Mesenchymal stem cell (in vitro differentiated cells and primary cell): ENCODE data around the gene MMS19.
A peak's percentile ranks its signal among the peaks of the same experiment; 100 is the strongest.
"Not testable (repeated sequence)": the region's sequence is repeated elsewhere in the genome, so short reads cannot be mapped to it uniquely, and the experiment has no call there.

Source experiments
- DNase-seq: peaks from one replicate; pipeline ENCODE4 v3.0.0-alpha.2; 2013
- H2AFZ ChIP-seq: one replicate; pipeline ENCODE4 v1.6.1; 2013; ENCODE audit warnings: low read depth, mild to moderate bottlenecking, control low read depth, inconsistent platforms, low read length, moderate library complexity
- H2AK5ac ChIP-seq: 2 replicates; pipeline ENCODE4 v1.6.1; 2013; ENCODE audit warnings: low read length, moderate library complexity, mild to moderate bottlenecking, inconsistent platforms; ENCODE audit not compliant: severe bottlenecking
- H2BK120ac ChIP-seq: one replicate; pipeline ENCODE4 v1.6.1; 2013; ENCODE audit warnings: low read depth, mild to moderate bottlenecking, inconsistent platforms, low read length, moderate library complexity
- H2BK12ac ChIP-seq, 2 experiments: one replicate each; pipeline ENCODE4 v1.6.1; 2013; ENCODE audit warnings: inconsistent platforms in 2 of 2, low read length in 2 of 2, mild to moderate bottlenecking in 2 of 2, moderate library complexity in 2 of 2, control low read depth in 1 of 2
- H2BK15ac ChIP-seq: one replicate; pipeline ENCODE4 v1.6.1; 2013; ENCODE audit warnings: mild to moderate bottlenecking, low read depth, inconsistent platforms; ENCODE audit not compliant: poor library complexity, severe bottlenecking
- H2BK5ac ChIP-seq: 2 replicates; pipeline ENCODE4 v1.6.1; 2013; ENCODE audit warnings: low read depth, mild to moderate bottlenecking, low read length, control low read depth, inconsistent platforms; ENCODE audit not compliant: poor library complexity, severe bottlenecking
- H3K14ac ChIP-seq, 2 experiments: one replicate each; pipeline ENCODE4 v1.6.1; 2013; ENCODE audit warnings: inconsistent platforms in 2 of 2, low read length in 2 of 2, control low read depth in 1 of 2, mild to moderate bottlenecking in 1 of 2, moderate library complexity in 1 of 2
- H3K18ac ChIP-seq, 2 experiments: one replicate each; pipeline ENCODE4 v1.6.1; 2013; ENCODE audit warnings: inconsistent platforms in 2 of 2, low read length in 2 of 2, control low read depth in 1 of 2, low read depth in 1 of 2, mild to moderate bottlenecking in 1 of 2
- H3K23ac ChIP-seq, 2 experiments: one replicate each; pipeline ENCODE4 v1.6.1; 2013; ENCODE audit warnings: inconsistent platforms in 2 of 2, low read length in 2 of 2, mild to moderate bottlenecking in 2 of 2, moderate library complexity in 2 of 2, control low read depth in 1 of 2
- H3K27ac ChIP-seq: 2 replicates; pipeline ENCODE4 v1.5.1; 2013; ENCODE audit warnings: mild to moderate bottlenecking, moderate library complexity, low read length, control low read depth, inconsistent platforms; ENCODE audit not compliant: poor library complexity, severe bottlenecking
- H3K27me3 ChIP-seq, 2 experiments: 2 replicates each; pipeline versions ENCODE4 v1.6.1 to v1.7.0; 2013; ENCODE audit warnings: low read length in 2 of 2, mild to moderate bottlenecking in 2 of 2, moderate library complexity in 2 of 2, control low read depth in 1 of 2, inconsistent platforms in 1 of 2; ENCODE audit not compliant: control insufficient read depth in 1 of 2, insufficient read depth in 1 of 2
- H3K36me3 ChIP-seq, 2 experiments: 2 replicates each; pipeline versions ENCODE4 v1.6.1 to v1.7.0; 2013; ENCODE audit warnings: low read length in 2 of 2, control low read depth in 1 of 2, inconsistent platforms in 1 of 2, low read depth in 1 of 2, mild to moderate bottlenecking in 1 of 2; ENCODE audit not compliant: insufficient read depth in 2 of 2, control insufficient read depth in 1 of 2
- H3K4ac ChIP-seq, 2 experiments: one replicate each; pipeline ENCODE4 v1.6.1; 2013; ENCODE audit warnings: inconsistent platforms in 2 of 2, low read length in 2 of 2, mild to moderate bottlenecking in 2 of 2, moderate library complexity in 2 of 2, control low read depth in 1 of 2, low read depth in 1 of 2
- H3K4me1 ChIP-seq: 2 replicates; pipeline ENCODE4 v1.6.1; 2013; ENCODE audit warnings: low read depth, low read length, control low read depth; ENCODE audit not compliant: control insufficient read depth, insufficient read depth
- H3K4me2 ChIP-seq: 2 replicates; pipeline ENCODE4 v1.6.1; 2013; ENCODE audit warnings: low read length, mild to moderate bottlenecking, inconsistent platforms; ENCODE audit not compliant: poor library complexity, severe bottlenecking
- H3K4me3 ChIP-seq, 2 experiments: 2 replicates each; pipeline versions ENCODE4 v1.5.1 to v1.7.0; 2013; ENCODE audit warnings: low read length in 2 of 2, mild to moderate bottlenecking in 2 of 2, control low read depth in 1 of 2, low read depth in 1 of 2; ENCODE audit not compliant: insufficient read depth in 1 of 2
- H3K79me1 ChIP-seq: replicated peaks from 2 replicates; pipeline ENCODE4 v1.6.1; 2013; ENCODE audit warnings: mild to moderate bottlenecking, control low read depth, low read length, inconsistent platforms; ENCODE audit not compliant: poor library complexity, severe bottlenecking
- H3K9ac ChIP-seq: 2 replicates; pipeline ENCODE4 v1.7.0; 2013; ENCODE audit warnings: mild to moderate bottlenecking, low read length, moderate library complexity
- H3K9me3 ChIP-seq: 2 replicates; pipeline ENCODE4 v1.7.0; 2013; ENCODE audit warnings: mild to moderate bottlenecking, low read length; ENCODE audit not compliant: control insufficient read depth
- H4K8ac ChIP-seq: one replicate; pipeline ENCODE4 v1.6.1; 2013; ENCODE audit warnings: inconsistent platforms, mild to moderate bottlenecking, low read length, moderate library complexity
- H4K91ac ChIP-seq: one replicate; pipeline ENCODE4 v1.6.1; 2013; ENCODE audit warnings: mild to moderate bottlenecking, low read length, inconsistent platforms
- WGBS: methylation state at CpG from one replicate; pipeline ENCODE4 v1.1.7; 2013; ENCODE audit warnings: mixed read lengths; 5-methylcytosine and 5-hydroxymethylcytosine counted together

MMS19 gene

GRCh38 chr10:97529685-97530465 lies 31.7 kb upstream of the MMS19 start:
- Histone ChIP-seq H2BK15ac (peak overlapping the region; percentile 5), H3K36me3 (no peaks in the 10 kb centered on the region), H3K27me3 (no peaks in the 10 kb centered on the region), H3K4me1 (peaks cover 34% of the 10 kb centered on the region), H3K23ac (no peak overlapping the region), H2BK5ac (no peak overlapping the region), H3K14ac (no peak overlapping the region), H3K27ac (no peak overlapping the region), H4K91ac (no peak overlapping the region), H3K18ac (no peak overlapping the region), H3K79me1 (peaks cover 15% of the 10 kb centered on the region), H4K8ac (no peak overlapping the region), H3K4me3 (no peak overlapping the region), H3K9me3 (no peaks in the 10 kb centered on the region), H2BK120ac (no peak overlapping the region), H3K4ac (no peak overlapping the region), H2AK5ac (no peak overlapping the region), H3K9ac (no peak overlapping the region), H2BK12ac (no peak overlapping the region), H2AFZ (no peak overlapping the region), H3K4me2 (no peak overlapping the region)
- WGBS, result 95% methylated on average over 10 of the region's 14 CpGs
- no peak for DNase-seq

- H2AFZ ChIP-seq, H2BK12ac ChIP-seq, H3K27ac ChIP-seq, H3K23ac ChIP-seq, H2BK5ac ChIP-seq, H3K18ac ChIP-seq, H3K9me3 ChIP-seq, H3K4ac ChIP-seq, DNase-seq, H3K4me3 ChIP-seq, H3K36me3 ChIP-seq, H4K8ac ChIP-seq, H2BK120ac ChIP-seq, H3K14ac ChIP-seq, H3K9ac ChIP-seq, H2AK5ac ChIP-seq, H3K4me2 ChIP-seq, H4K91ac ChIP-seq, H2BK15ac ChIP-seq, H3K27me3 ChIP-seq: not testable (repeated sequence)
- H3K79me1 ChIP-seq, result peaks cover 15% of the 10 kb centered on the region
- H3K4me1 ChIP-seq, result peaks cover 29% of the 10 kb centered on the region
- 96% methylated on average over 11 of the region's 29 CpGs for WGBS
These were observed 30.7 kb upstream of the MMS19 start for GRCh38 chr10:97528876-97529275.

GRCh38 chr10:97525683-97526110 lies 27.5 kb upstream of the MMS19 start:
- peaks cover 8% of the 10 kb centered on the region for H3K4me1 ChIP-seq
- no peak overlapping the region for H3K27ac ChIP-seq
- no peak overlapping the region for H2BK5ac ChIP-seq
- peaks cover 30% of the 10 kb centered on the region for H3K79me1 ChIP-seq
- WGBS, result 96% methylated on average over 1 of the region's 1 CpG
- peaks cover 0 to 9% of the 10 kb centered on the region in 2 experiments for H3K36me3 ChIP-seq
- H3K9ac ChIP-seq, result no peak overlapping the region
- no peak overlapping the region for H3K4me2 ChIP-seq
- H2AFZ ChIP-seq, result no peak overlapping the region
- DNase-seq, result no peak
- H3K14ac ChIP-seq, result no peak overlapping the region
- H3K4ac ChIP-seq, result no peak overlapping the region
- no peak overlapping the region for H2AK5ac ChIP-seq
- no peak overlapping the region for H4K91ac ChIP-seq
- H3K4me3 ChIP-seq, result no peak overlapping the region
- no peak overlapping the region for H3K18ac ChIP-seq
- H3K27me3 ChIP-seq, result no peaks in the 10 kb centered on the region
- H2BK12ac ChIP-seq, result no peak overlapping the region
- no peak overlapping the region for H2BK120ac ChIP-seq
- H3K23ac ChIP-seq, result no peak overlapping the region
- no peaks in the 10 kb centered on the region for H3K9me3 ChIP-seq
- H2BK15ac ChIP-seq, result no peak overlapping the region
- no peak overlapping the region for H4K8ac ChIP-seq

DNA sequence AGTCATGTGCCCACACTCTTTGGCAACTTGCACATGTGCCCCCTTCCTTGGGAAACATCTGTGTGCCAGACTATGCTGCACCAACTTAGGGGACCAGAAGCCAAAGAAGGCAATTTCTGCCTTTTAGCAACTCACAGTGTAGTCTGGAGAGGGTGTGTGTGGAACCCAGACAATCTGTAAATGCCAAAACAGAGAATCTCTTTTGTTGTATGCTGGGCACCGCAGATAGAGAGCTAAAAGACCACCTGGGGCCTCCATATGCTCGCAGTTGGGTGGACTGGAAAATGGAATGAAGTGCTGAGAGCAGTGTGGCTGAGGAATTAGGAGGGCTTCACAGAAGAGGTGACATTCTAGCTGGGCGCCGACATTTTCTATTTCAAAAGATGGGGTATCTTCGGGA lies 26.9 kb upstream of the MMS19 start:
- no peak overlapping the region for H4K91ac ChIP-seq
- no peak overlapping the region for H3K27ac ChIP-seq
- no peak overlapping the region for H3K18ac ChIP-seq
- no peak overlapping the region for H3K14ac ChIP-seq
- H3K27me3 ChIP-seq, result no peaks in the 10 kb centered on the region
- no peak overlapping the region for H2AK5ac ChIP-seq
- no peak overlapping the region for H2BK120ac ChIP-seq
- no peak for DNase-seq
- H3K23ac ChIP-seq, result no peak overlapping the region
- WGBS, result 96% methylated on average over 5 of the region's 5 CpGs
- H3K79me1 ChIP-seq, result peaks cover 34% of the 10 kb centered on the region
- peaks cover 8% of the 10 kb centered on the region for H3K4me1 ChIP-seq
- H3K4ac ChIP-seq, result no peak overlapping the region
- H3K36me3 ChIP-seq, result peaks cover 0 to 9% of the 10 kb centered on the region in 2 experiments
- H4K8ac ChIP-seq, result no peak overlapping the region
- H3K4me3 ChIP-seq, result no peak overlapping the region
- no peak overlapping the region for H2AFZ ChIP-seq
- H3K4me2 ChIP-seq, result no peak overlapping the region
- no peak overlapping the region for H2BK12ac ChIP-seq
- no peak overlapping the region for H2BK15ac ChIP-seq
- no peak overlapping the region for H2BK5ac ChIP-seq
- no peak overlapping the region for H3K9ac ChIP-seq
- no peaks in the 10 kb centered on the region for H3K9me3 ChIP-seq
